Measurements from ENCODE around the gene DLG2.
"Not testable (repeated sequence)": the region's sequence is repeated elsewhere in the genome, so short reads cannot be mapped to it uniquely, and the experiment has no call there.

Gene DLG2

DNA sequence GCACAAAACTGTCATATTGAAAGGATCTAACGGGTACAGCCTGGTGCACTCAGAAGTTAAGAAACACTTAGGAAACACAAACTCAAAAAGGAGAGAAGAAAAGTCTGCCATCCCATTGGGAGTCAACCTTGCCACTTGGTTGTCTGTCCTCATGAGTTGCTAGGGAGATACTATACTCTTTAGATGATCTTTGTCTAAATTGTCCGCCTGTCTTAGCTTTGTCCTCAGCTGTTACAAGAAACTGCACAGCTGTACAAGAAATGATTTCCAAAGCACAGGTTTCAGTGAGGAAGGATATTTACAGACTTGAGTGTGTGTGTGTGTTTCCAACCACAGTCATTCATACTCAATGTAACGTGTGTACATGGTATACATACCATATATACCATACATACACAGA, 2171.8 kb downstream of the DLG2 start:
- DNase-seq (ENCODE audit: low spot score), result no peak

DNA sequence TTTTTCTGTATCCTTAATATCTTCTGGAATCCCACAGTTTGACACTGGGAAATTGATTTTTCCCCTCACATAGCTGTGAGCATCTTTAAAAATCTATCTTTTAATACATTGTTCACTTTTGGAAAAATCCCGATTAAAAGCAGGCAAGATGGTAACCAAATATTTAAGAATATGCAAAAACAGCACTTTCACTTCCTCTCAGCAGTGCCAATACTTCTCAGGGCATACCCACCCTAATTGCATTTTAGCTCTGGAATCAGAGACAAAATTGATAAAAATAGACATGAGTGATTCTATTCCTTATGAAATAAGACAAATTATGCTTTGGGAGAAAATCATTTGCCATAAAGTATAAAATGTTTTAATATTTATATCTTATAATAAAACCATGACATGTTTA, 2172.5 kb downstream of the DLG2 start:
- no peak for DNase-seq (ENCODE audit: low spot score)

DNA sequence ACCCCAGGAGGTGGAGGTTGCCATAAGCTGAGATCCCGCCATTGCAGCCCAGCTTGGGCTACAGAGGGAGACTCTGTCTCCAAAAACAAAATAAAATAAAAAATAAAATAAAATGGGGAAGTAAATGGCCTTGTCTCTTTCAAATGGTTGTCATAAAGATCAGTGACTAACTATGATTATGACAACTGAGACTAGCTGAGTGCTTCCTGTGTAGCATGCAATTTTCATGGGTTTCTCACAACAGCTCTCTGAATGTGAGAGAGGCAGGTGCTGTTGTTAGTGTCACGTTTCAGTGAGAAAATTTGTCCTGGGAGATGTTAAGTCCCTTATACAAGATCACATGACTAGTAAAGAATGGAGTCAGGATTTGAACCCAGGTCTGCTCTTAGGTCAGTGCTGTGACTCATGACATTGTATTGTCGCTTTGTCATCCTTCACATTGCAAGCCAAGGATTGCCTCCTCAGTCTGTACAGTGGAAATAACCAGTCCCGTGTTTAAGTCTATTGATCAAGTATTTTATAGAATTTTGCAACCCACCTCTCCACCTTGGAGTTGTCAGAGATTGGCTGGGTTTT, 2177.7 kb downstream of the DLG2 start:
- no peak for DNase-seq (ENCODE audit: low spot score)

DNA sequence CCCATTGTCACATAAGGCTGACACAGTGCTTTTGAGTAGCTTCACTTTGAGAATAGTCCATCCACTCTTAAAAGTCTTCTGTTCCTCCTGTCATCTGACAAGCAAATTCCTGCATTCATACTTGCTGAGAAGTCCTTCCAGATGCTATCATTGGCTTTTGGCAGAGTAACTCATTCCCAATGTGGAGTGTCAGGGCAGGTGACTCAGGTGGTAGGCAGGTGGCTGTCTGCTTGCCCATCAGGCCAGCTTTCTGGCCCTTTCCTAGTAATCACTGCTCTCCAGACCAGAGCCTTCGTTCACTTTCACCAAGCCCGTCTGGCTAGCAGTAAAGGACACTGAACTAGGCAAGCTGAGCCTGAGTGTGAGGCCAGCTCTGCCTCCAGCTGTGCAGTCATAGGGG, 2178.5 kb downstream of the DLG2 start:
- DNase-seq (ENCODE audit: low spot score), result no peak

DNA sequence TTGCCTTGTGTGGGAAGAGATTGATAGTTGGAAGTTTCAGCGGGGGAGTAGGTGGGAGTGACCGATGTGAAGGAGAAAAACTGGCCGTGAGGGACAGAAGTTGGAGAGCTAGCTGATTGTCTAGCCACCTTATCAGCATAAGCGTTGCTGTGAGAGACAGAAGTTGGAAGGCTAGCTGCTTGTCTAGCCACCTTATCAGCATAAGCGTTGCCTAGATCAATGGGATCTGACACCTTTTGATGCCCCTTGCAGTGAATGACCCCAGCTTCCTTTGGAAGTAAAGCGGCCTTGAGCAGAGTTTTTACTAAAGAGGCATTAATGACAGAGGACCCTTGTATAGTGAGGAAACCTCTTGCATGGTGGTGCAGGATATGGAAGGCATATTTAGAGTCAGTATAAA, 2183.3 kb downstream of the DLG2 start:
- DNase-seq (ENCODE audit: low spot score), result not testable (repeated sequence)

DNA sequence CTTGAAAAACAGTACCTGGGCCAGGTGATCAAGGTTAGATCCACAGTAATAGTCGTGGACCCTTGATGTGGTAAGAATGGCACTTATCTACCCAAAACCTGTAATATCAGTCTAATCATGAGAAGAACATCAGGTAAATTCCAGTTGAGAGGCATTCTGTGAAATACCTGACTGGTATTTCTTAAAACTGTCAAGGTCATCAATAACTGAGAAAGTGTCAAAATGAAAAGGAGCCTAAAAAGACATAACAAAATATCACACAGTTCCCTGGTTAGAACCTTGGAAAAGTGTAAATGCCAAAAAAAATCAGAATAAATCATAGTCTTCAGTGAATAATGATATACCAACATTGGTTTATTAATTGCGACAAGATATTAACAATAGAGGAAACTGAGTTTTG, 2185.5 kb downstream of the DLG2 start:
- DNase-seq (ENCODE audit: low spot score), result no peak

DNA sequence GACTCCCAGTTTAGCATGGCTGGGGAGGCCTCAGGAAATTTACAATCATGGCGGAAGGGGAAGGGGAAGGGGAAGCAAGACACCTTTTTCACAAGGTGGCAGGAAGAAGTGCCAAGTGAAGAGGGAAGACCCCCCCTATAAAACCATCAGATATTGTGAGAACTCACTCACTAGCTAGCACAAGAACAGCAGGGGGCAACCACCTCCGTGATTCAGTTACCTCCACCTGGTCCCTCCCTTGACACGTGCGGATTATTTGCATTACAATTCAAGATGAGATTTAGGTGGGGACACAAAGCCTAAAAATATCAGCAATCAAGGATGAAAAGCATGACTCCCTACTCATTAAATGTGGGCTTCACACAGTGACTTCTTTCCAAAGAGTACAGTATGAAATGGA, 2186.0 kb downstream of the DLG2 start:
- DNase-seq (ENCODE audit: low spot score), result no peak

DNA sequence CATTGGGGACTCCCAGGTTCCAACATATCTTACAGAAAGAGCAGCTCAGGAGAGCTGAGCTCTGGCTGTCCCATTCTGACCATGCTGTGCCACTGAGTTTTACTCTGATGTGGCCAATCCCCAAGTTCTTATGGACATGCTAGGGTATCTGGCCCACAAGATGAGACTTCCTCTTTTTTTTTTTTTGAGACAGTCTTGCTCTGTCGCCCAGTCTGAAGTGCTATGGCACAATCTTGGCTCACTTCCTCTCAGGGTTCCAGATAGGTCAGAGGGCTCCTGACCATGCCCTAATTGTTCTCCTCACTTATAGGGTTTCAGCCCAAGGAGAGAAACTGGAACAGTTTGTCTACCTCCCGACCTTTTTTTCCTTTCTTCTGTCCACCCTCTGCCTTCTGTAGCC, 2188.7 kb downstream of the DLG2 start:
- DNase-seq (ENCODE audit: low spot score), result no peak

DNA sequence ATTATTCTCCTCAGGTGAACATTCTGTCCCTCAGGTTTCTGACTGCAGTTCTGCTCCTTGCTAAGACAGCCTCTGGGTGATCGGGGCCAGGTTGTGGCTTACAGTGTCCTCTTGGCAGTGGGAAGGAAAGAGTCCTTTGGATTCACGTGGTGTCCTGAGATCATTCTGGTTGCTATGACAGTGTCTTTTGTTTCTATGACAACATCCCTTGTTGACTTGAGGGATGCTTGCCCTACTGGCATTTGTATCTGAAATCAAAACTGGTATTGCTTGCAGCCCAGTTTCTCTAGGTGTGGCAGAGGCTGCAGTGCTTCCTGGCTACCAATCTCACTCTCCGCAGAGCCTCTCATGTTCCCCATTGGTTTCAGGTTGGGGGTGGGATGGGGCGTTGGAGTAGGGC, 2189.2 kb downstream of the DLG2 start:
- no peak for DNase-seq (ENCODE audit: low spot score)

DNA sequence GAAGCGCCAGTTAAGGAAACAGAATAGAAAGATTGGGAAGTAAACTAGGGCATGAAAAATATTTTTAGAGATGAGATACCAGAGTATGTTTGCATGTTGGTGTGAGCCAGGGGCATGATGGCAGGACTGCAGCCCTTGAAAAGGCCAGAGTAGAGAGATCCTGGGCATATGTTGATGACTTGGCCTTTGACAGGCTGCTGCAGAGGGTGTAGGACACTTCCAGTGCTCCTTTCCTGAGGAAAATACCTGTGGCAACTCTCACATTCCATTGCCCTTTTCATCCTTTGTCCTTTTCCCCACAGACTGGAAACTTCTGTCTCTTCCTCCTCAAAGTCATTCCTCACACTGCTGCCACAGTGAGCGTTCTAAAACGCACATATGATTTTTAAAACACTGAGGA, 2190.3 kb downstream of the DLG2 start:
- DNase-seq (ENCODE audit: low spot score), result no peak

DNA sequence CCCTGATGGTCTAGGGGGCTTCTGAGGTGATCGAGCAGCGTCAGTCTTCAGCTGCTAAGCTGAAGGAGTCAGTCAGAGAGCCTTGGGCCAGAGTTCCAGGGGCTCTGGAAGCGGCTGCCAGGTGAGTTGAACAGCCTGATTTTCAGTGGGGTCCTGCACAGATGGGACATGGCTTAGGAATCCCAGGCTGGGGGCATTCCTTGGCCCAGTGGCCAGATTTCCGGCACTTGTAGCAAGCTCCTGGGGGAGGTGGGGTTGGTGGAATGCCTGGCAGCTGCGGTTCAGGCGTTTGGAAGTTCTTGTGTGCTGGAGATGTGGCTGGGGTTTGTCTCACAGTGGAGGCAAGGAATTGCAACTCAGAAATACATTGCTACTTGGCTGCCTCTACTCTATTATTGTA, 2192.3 kb downstream of the DLG2 start:
- DNase-seq (ENCODE audit: low spot score), result not testable (repeated sequence)

DNA sequence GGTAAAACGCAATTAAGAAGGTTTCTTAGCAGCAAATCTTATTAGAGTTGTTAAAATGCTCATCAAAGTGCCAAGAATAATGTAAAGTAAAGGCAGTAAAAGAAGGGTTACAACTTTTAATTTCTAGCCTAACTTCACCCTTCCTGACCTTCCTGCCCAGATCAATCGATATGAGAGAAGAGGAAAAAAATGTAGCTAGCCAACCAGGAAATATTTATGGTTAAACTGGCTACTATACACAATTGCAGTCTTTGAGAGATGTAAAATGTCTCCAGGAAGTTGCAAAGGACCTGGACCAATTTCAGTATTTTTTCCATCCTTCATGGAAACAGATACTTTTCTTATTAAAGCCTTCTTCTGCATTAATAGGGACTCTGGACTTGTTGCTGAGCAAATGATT, 2199.2 kb downstream of the DLG2 start:
- DNase-seq (ENCODE audit: low spot score), result no peak

DNA sequence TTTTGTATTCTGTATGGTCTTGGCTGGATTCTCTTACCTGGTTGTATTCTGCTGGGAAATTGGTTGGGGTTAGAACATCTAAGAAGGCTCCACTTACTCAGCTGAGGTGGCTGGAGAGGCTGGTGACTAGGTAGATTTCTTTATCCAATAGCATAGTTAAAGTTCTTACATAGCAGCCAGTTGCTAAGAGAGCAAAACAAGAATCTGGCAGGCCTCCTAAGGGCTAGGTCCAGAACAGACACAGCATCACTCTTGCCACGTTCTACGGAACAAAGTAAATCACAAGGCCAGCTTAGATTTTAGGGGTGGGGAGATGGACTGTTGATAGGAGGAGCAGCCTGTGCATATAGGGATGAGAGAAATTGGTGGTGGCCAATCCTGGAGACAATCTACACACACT, 2199.6 kb downstream of the DLG2 start:
- no peak for DNase-seq (ENCODE audit: low spot score)

DNA sequence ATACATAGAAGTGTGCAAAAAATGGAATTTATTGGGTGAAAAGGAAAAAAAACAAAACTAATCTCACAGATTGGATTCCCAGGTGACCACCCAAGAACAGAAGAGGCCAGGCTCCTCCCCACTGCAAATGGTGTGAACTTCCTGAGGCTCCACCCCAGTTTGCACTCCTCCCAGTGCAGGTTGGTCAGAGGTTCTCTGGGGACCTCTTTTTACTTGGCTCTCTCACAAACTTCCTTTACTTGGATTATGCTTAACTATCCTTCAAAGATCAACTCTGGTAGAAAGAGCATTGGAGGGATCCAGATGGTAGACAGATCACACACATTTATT, 2202.0 kb downstream of the DLG2 start:
- no peak for DNase-seq (ENCODE audit: low spot score)

DNA sequence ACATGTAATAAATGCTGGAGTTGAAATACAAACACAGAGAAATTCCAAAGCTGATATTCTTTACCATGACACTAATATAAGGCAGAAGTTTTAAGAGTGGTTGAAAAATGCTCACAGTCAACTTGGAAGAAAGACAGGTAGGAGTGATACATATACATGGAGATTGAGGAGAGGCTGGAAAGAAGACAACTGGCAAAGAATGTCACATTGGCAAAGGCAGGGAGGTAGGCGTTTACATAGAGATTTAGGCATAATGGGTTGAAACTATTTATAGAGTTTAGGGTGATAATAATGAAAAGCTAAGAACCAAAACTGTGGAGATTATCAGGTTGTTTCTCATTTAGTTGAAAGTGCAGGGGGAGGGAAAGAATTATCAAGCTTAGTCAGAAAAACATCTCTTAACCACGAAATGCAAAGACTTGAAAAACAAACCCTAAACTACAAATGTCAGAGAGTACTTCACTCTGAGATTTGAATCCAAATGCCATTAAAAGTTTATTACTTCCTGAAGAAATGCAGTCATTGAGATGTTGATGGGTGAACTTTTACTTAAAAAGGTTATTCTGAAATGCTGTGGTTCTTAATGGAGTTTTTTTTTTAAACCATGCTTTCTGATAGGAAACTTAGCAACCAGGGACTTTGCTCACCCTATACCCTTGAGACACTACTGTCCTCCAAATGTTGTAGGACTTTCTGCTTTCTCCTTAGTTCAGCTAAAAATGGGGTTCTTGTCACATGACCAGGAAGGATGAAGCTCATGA, 2202.6 kb downstream of the DLG2 start:
- no peak for DNase-seq (ENCODE audit: low spot score)

DNA sequence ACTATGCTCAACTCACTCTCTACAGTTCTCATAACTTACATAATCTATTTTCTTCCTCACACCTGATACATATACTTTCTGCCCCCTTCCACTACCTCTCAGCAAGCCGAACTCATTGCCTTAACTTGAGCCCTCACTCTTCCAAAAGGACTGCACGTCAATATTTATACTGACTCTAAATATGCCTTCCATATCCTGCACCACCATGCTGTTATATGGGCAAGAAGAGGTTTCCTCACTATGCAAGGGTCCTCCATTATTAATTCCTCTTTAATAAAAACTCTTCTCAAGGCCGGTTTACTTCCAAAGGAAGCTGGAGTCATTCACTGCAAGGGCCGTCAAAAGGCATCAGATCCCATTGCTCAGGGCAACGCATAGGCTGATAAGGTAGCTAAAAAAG, 2204.5 kb downstream of the DLG2 start:
- not testable (repeated sequence) for DNase-seq (ENCODE audit: low spot score)

DNA sequence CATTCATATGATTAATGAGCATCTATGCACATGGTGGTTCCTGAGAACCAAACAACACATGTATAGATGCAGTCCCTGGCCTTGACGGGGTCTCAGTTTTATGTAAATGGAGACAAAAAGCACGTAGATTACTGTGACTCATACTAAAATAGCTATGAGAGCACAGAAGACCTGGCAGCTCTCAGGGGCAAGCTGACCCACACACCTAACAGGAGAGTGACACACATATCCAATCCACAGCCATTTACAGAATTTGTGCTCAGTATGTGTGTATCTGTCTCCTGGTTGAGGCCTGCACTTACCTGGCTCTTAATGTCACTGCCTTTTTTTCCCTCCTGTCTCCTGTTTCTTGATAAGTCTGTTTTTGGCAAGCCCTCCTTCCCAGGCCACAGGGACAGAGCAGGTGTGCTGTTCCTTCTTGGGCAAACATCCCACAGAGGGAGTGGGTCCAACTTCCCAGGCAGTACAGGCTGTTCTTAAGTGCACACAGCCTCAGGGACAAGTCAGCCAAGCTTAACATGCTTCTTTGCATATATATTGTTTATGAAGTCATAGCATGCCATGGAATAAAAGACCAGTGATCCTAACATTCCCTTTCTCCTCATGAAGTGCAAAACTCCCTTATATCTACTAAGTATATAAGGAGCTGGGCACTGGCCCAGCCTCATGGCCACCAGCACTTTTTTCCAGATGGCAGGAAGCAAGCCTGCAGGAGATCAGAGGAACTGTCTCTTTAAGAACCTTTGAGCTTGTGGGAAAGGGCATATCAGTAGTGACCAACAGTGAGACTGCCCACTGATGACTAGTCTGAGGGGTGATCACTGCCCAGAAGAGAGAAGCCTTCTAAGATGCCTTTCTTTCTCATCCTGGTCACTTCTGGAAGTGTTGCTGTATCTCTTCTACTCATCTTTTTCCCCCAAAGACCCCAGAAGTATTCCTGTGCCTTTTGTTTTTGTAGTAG, 2216.3 kb downstream of the DLG2 start:
- no peak for DNase-seq (ENCODE audit: low spot score)

DNA sequence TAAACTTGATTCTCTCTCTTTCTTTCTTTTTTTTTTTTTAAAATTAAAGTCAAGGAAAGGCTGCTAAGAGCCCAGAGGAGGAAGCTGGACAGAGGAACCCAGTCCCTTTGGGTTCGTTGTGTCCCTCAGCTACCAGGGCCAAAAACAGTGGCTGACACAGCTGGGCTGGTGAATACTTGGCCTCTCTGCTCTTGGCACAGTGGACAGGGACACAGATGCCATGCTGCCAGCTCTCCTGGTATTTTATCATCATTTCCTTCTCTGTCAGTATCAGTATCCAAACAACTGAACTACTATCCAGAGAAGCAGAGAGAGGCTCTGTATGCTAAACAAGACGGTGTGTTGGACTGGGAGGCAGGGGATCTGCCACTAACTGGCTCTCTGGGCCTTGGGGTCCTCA, 2217.3 kb downstream of the DLG2 start:
- DNase-seq (ENCODE audit: low spot score), result no peak

DNA sequence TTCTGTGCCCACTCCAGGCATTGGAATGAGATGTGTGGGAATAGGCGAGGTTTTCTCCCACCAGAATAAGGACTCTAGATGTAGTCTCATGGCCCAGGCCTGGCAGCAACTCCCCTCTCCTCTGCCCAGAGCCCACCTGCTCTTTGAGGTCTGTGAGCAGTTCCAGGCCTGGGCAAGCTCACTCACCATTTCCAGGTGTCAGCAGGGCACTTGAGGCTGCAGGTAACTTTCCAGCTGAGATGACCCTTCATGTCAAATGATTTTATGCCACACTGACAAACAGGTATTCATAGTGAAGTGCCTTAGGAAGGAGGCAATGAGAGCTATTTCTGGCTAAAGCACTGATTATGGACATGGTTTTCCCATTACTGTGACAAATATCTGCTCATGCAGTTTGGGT, 2217.7 kb downstream of the DLG2 start:
- DNase-seq (ENCODE audit: low spot score), result no peak

DNA sequence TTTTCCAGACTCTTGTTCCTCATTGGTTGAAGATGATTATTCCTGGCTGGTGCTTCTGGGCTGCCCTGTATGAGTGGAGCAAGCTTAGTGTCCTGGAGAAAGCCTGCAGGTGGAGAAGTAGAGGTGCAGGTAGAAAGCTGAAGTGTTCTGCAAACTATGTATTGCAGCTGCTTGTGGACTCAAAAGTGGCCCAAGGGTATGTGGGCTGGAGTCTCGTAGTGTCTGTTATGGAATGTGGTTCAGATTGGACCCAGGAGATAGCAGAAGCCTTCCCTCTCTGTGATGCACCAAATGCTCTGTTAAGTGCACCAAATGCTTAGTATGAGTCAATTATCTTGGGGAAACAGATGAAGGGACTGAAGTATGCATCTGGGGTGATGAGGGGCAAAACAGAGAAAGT, 2218.2 kb downstream of the DLG2 start:
- no peak for DNase-seq (ENCODE audit: low spot score)
